Measurements from ENCODE around the gene GDI2. TPM values are rescaled to one million over a fixed set of nuclear protein-coding genes. Genes with fewer than 3 reads are reported as not detected.
"Not testable (repeated sequence)": the region's sequence is repeated elsewhere in the genome, so short reads cannot be mapped to it uniquely, and the experiment has no call there.

The GDI2 gene
- total and polyA plus RNA-seq, 2 donors = 139 to 268 TPM

DNA sequence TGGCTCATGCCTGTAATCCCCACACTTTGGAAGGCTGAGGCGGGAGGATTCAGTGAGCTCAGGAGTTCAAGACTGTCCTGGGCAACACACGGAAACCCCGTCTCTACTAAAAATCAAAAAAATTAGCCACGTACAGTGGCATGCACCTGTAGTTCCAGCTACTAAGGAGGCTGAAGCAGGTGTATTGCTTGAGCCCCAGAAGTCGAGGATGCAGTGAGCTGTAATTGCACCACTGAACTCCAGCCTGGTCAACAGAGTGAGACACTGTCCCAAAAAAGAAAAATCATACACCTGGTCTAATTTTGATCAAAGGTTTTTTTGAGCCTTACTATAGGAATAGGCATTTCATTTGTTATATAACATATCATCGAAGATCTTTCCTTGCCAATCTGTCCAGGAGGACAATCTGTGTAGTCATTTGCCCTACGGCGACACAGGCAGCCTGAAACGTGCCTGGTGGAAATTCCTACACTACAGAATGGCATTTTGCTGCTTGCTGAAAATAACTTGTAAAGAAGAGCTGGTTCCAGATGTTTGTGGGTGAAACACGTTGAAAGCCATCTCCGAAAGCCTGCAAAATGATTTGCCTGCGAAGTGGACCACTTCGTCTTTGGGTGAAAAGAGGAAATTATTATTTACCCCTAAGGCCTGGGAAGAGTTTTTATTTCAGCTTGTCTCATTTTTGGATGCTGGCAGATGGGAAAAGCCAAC, 31.3 kb upstream of the GDI2 start:
- no peak overlapping the region for H3K4me3 ChIP-seq (ENCODE audit: low read length in 2 of 2)
- peaks cover 0 to 12% of the 10 kb centered on the region in 2 donors for H3K4me1 ChIP-seq (ENCODE audit: control insufficient read depth in 2 of 2, insufficient read depth in 2 of 2, low read length in 2 of 2)
- WGBS = 93% methylated on average over 13 of the region's 13 CpGs
- no peaks in the 10 kb centered on the region for H3K9me3 ChIP-seq (ENCODE audit: control insufficient read depth in 2 of 2, insufficient read depth in 1 of 2, low read length in 1 of 2)
- H3K27ac ChIP-seq (ENCODE audit: low read depth in 1 of 2, low read length in 1 of 2) = no peak overlapping the region
- no peaks in the 10 kb centered on the region for H3K27me3 ChIP-seq (ENCODE audit: control insufficient read depth in 2 of 2, insufficient read depth in 1 of 2, low read length in 1 of 2)
- no peaks in the 10 kb centered on the region for H3K36me3 ChIP-seq (ENCODE audit: control insufficient read depth in 2 of 2, insufficient read depth in 2 of 2, low read length in 1 of 2)
- no peak for DNase-seq (ENCODE audit: low read depth in 6 of 9, low spot score in 9 of 9)

DNA sequence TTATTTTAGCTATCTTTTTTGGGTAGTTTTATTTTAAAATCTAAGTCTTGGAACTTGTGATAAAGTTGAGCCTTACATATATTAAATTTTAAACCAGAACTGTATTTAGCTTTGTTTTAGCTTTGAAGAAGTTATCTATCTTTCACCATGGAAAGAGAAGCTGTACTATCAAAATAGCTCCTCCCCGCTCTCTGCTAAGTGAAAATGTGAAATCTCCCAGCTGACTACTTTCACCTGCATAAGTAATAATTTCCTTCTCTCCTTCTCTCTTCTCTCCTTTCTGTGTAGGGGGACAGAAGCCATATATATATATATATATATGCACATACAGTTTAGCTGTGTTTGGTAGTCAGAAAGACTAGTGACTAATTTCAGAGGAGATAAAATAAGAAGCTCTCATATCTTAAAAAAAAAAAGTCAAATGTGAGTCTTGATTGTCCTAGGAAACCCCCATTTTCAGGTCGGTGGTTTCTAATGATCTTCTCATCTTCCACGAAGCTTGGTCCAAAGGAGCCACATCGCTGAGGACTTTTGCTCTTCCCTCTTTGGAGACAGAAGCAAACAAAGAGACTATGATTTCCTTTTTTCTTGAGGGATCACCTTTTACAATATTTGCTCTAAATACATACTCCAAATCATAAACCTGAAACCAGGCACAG, 30.6 kb upstream of the GDI2 start:
- no peak overlapping the region for H3K4me3 ChIP-seq (ENCODE audit: low read length in 2 of 2)
- H3K9me3 ChIP-seq (ENCODE audit: control insufficient read depth in 2 of 2, insufficient read depth in 1 of 2, low read length in 1 of 2) = no peaks in the 10 kb centered on the region
- no peaks in the 10 kb centered on the region for H3K27me3 ChIP-seq (ENCODE audit: control insufficient read depth in 2 of 2, insufficient read depth in 1 of 2, low read length in 1 of 2)
- WGBS = 86% methylated on average over 4 of the region's 4 CpGs
- H3K27ac ChIP-seq (ENCODE audit: low read depth in 1 of 2, low read length in 1 of 2) = no peak overlapping the region
- H3K4me1 ChIP-seq (ENCODE audit: control insufficient read depth in 2 of 2, insufficient read depth in 2 of 2, low read length in 2 of 2) = peaks cover 0 to 12% of the 10 kb centered on the region in 2 donors
- no peak for DNase-seq (ENCODE audit: low read depth in 6 of 9, low spot score in 9 of 9)
- H3K36me3 ChIP-seq (ENCODE audit: control insufficient read depth in 2 of 2, insufficient read depth in 2 of 2, low read length in 1 of 2) = no peaks in the 10 kb centered on the region

DNA sequence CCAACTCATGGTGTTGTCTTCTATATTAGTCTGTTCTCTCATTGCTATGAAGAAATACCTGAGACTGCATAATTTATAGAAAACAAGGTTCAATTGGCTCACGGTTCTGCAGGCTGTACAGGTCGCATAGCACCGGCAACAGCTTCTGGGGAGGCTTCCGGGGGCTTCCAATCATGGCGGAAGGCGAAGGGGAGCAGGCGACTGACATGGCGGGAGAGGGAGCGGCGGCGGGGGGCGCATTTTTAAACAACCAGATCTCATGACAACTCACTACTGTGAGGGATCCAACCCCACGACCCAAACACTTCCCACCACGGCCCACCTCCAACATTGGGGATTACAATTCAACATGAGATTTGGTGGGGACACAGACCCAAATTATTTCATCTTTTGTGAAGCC, 28.7 kb upstream of the GDI2 start:
- Histone ChIP-seq H3K4me1 (ENCODE audit: control insufficient read depth in 2 of 2, insufficient read depth in 2 of 2, low read length in 2 of 2) (peaks cover 0 to 12% of the 10 kb centered on the region in 2 donors), H3K9me3 (ENCODE audit: control insufficient read depth in 2 of 2, insufficient read depth in 1 of 2, low read length in 1 of 2) (no peaks in the 10 kb centered on the region), H3K27me3 (ENCODE audit: control insufficient read depth in 2 of 2, insufficient read depth in 1 of 2, low read length in 1 of 2) (no peaks in the 10 kb centered on the region), H3K36me3 (ENCODE audit: control insufficient read depth in 2 of 2, insufficient read depth in 2 of 2, low read length in 1 of 2) (no peaks in the 10 kb centered on the region), H3K4me3 (ENCODE audit: low read length in 2 of 2) (no peak overlapping the region), H3K27ac (ENCODE audit: low read depth in 1 of 2, low read length in 1 of 2) (no peak overlapping the region)
- WGBS = 98% methylated on average over 14 of the region's 14 CpGs
- no peak for DNase-seq (ENCODE audit: low read depth in 6 of 9, low spot score in 9 of 9)

DNA sequence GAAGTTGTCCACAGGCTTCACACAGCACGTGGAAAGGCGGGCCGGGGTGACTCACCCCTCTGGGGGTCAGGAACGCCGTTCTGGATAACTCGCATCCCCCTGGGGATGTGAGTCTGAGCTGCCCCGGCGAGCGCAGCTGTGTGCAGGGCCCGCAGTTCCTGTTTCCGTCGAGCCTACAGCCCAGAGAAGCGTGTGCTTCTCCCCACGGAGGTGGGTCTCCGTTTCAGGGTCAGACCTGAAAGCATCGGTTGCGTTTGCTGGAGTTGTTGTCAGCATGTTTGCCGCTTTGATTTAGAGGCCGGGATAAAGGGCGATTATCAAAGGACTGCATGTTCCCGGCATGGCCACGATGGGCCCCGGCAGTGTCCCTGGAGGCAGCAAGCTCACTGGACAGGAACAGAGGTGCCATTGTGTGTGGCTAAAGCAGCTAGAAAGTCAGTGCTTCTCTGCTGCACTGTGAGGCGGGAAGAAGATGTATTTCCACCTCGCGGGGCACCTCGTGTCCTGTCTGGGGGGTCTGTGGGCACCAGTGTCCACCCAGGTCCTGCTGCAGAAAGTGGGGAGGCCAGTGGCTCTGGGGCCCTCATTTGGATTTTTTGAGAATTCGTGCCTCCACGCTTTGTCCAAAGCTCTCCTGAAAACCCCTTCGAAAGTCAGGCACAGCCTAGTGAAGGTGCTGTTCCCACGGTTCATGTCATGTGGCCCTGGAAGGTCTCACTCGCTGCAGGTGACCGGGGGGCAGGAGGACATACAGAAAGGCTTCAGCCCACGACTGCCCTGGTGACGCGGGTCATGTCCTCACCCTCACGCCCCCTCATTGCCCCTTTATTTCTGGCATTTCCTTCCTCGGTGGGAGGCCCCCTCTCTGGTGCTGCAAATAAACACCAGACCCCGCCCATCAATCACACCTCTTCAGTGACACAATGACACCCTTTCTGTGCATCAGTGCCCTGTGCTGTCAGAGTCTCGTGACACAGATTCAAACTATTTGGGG, 27.4 kb upstream of the GDI2 start:
- peaks cover 0 to 12% of the 10 kb centered on the region in 2 donors for H3K4me1 ChIP-seq (ENCODE audit: control insufficient read depth in 2 of 2, insufficient read depth in 2 of 2, low read length in 2 of 2)
- H3K36me3 ChIP-seq (ENCODE audit: control insufficient read depth in 2 of 2, insufficient read depth in 2 of 2, low read length in 1 of 2) = no peaks in the 10 kb centered on the region
- H3K9me3 ChIP-seq (ENCODE audit: control insufficient read depth in 2 of 2, insufficient read depth in 1 of 2, low read length in 1 of 2) = no peaks in the 10 kb centered on the region
- DNase-seq (ENCODE audit: low read depth in 6 of 9, low spot score in 9 of 9) = peak in 3 of 9 donors; percentile 7 to 40 (median 37)
- H3K27me3 ChIP-seq (ENCODE audit: control insufficient read depth in 2 of 2, insufficient read depth in 1 of 2, low read length in 1 of 2) = no peaks in the 10 kb centered on the region
- peak overlapping the region in 1 of 2 donors; percentile 47 for H3K27ac ChIP-seq (ENCODE audit: low read depth in 1 of 2, low read length in 1 of 2)
- 58% methylated on average over 40 of the region's 40 CpGs for WGBS
- no peak overlapping the region for H3K4me3 ChIP-seq (ENCODE audit: low read length in 2 of 2)

- not testable (repeated sequence) for DNase-seq (ENCODE audit: low read depth in 6 of 9, low spot score in 9 of 9); H3K27me3 ChIP-seq (ENCODE audit: control insufficient read depth in 2 of 2, insufficient read depth in 1 of 2, low read length in 1 of 2); H3K4me1 ChIP-seq (ENCODE audit: control insufficient read depth in 2 of 2, insufficient read depth in 2 of 2, low read length in 2 of 2); H3K27ac ChIP-seq (ENCODE audit: low read depth in 1 of 2, low read length in 1 of 2); H3K4me3 ChIP-seq (ENCODE audit: low read length in 2 of 2); H3K36me3 ChIP-seq (ENCODE audit: control insufficient read depth in 2 of 2, insufficient read depth in 2 of 2, low read length in 1 of 2); H3K9me3 ChIP-seq (ENCODE audit: control insufficient read depth in 2 of 2, insufficient read depth in 1 of 2, low read length in 1 of 2)
- WGBS = over 99% methylated on average over 2 of the region's 2 CpGs
Observed at GRCh38 chr10:5836181-5836580, 22.9 kb upstream of the GDI2 start.

DNA sequence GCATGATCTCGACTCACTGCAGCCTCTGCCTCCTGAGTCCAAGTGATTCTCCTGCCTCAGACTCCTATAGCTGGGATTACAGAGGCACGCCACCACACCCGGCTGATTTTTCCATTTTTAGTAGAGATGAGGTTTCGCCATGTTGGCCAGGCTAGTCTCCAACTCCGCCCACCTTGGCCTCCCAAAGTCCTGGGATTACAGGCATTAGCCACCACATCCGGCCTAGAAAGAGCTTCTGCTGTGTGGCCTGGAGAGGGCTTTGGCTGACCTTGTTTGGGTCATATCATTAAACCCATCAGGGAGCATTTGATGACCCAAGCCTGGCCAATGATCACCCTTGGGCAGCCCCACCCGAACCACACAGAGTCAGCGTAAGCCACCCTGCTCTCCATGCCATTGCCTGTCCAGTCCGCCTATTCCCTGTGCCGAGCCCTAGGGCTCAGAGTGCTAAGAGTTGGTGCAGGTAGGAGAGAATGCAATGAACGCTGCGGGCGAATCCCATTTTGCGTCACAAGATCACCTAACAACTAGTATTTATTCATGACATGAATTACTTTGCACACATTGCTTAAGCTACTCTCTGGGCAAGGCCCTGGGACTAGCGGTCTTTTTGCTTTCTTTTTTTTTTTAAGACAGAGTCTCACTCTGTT, 22.3 kb upstream of the GDI2 start:
- Histone ChIP-seq H3K4me3 (ENCODE audit: low read length in 2 of 2) (no peak overlapping the region), H3K4me1 (ENCODE audit: control insufficient read depth in 2 of 2, insufficient read depth in 2 of 2, low read length in 2 of 2) (peaks cover 0 to 5% of the 10 kb centered on the region in 2 donors), H3K27me3 (ENCODE audit: control insufficient read depth in 2 of 2, insufficient read depth in 1 of 2, low read length in 1 of 2) (no peaks in the 10 kb centered on the region), H3K27ac (ENCODE audit: low read depth in 1 of 2, low read length in 1 of 2) (no peak overlapping the region), H3K36me3 (ENCODE audit: control insufficient read depth in 2 of 2, insufficient read depth in 2 of 2, low read length in 1 of 2) (no peaks in the 10 kb centered on the region), H3K9me3 (ENCODE audit: control insufficient read depth in 2 of 2, insufficient read depth in 1 of 2, low read length in 1 of 2) (no peaks in the 10 kb centered on the region)
- DNase-seq (ENCODE audit: low read depth in 6 of 9, low spot score in 9 of 9) = no peak
- 97% methylated on average over 15 of the region's 15 CpGs for WGBS

GRCh38 chr10:5833814-5834213, 20.6 kb upstream of the GDI2 start:
- DNase-seq (ENCODE audit: low read depth in 6 of 9, low spot score in 9 of 9) = no peak
- Histone ChIP-seq H3K9me3 (ENCODE audit: control insufficient read depth in 2 of 2, insufficient read depth in 1 of 2, low read length in 1 of 2) (no peaks in the 10 kb centered on the region), H3K27ac (ENCODE audit: low read depth in 1 of 2, low read length in 1 of 2) (no peak overlapping the region), H3K36me3 (ENCODE audit: control insufficient read depth in 2 of 2, insufficient read depth in 2 of 2, low read length in 1 of 2) (no peaks in the 10 kb centered on the region), H3K4me3 (ENCODE audit: low read length in 2 of 2) (no peak overlapping the region), H3K27me3 (ENCODE audit: control insufficient read depth in 2 of 2, insufficient read depth in 1 of 2, low read length in 1 of 2) (no peaks in the 10 kb centered on the region), H3K4me1 (ENCODE audit: control insufficient read depth in 2 of 2, insufficient read depth in 2 of 2, low read length in 2 of 2) (no peaks in the 10 kb centered on the region)
- WGBS = 89% methylated on average over 6 of the region's 6 CpGs

DNA sequence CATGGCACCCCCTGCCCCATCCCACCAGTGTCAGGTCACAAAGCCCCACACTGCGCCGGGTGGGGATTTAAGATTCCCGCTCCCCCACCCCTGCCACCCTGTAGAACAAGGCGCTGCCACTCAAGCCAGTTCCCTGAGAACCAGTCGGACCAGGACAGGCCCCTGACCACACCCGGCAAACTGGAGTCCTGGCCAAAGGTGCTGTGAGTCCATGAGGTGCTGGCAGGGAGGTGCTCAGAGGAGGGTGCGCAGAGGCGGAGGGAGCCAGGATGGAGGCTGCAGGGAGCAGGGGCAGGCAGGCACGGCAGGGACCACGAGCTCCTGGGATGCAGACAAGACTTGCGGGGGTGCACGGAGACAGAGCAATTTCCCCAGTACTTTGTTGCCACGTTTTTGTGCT, 19.7 kb upstream of the GDI2 start:
- Histone ChIP-seq H3K9me3 (ENCODE audit: control insufficient read depth in 2 of 2, insufficient read depth in 1 of 2, low read length in 1 of 2) (no peaks in the 10 kb centered on the region), H3K4me1 (ENCODE audit: control insufficient read depth in 2 of 2, insufficient read depth in 2 of 2, low read length in 2 of 2) (no peaks in the 10 kb centered on the region), H3K36me3 (ENCODE audit: control insufficient read depth in 2 of 2, insufficient read depth in 2 of 2, low read length in 1 of 2) (no peaks in the 10 kb centered on the region), H3K4me3 (ENCODE audit: low read length in 2 of 2) (no peak overlapping the region), H3K27me3 (ENCODE audit: control insufficient read depth in 2 of 2, insufficient read depth in 1 of 2, low read length in 1 of 2) (no peaks in the 10 kb centered on the region), H3K27ac (ENCODE audit: low read depth in 1 of 2, low read length in 1 of 2) (no peak overlapping the region)
- DNase-seq (ENCODE audit: low read depth in 6 of 9, low spot score in 9 of 9) = no peak
- 90% methylated on average over 13 of the region's 13 CpGs for WGBS

Data from thymus (tissue), 11 donors.